ENCODE data around the gene CRYM. TPM values are rescaled to one million over a fixed set of nuclear protein-coding genes. Genes with fewer than 3 reads are reported as not detected.

Gene CRYM
- 1.4 TPM for polyA plus RNA-seq (2013, experiment 1 of 2)
- 1.6 TPM for polyA plus RNA-seq (2013, experiment 2 of 2)

DNA sequence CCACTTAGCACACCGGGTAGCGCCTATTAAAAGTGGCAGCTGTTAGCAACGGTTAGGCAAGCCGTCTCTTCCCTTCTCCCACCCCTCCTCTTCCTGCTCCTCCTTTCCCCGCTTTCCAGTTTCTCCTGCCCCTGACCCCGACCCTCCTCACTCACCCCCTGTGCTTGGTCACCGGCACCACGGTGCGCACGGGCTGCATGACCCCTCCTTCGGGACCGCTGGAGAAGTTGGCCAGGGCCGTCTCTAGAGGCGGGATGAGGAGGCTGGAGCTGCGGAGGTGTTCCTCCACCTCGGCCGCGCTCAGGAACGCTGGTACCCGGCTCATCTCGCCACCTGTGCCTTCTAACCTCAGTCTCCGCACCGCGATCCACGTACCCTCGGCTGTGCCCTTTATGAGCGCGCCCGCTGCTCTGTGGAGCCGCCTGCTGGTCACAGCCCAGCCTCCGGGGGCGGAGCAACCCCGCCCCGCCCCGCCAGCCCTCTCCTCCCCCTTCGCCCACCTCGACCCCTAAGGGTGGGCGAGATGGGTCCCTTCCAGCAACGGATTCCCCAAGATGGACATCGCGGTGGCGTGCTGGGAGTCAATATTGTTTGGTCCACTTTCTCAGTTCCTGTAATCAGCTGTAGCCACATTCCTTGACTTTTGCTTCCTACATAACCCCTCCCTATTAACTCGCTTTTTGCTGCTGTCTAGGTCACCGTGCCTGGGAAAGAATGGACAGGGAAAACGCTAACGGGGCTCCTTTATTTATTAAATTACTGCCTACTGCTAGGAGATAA, at the start of gene CRYM:
Gene CRYM (minus strand): TSS at position 364 of the 780 bp plus-strand sequence. CDS start 39 bp downstream, at position 325.
- Histone ChIP-seq H3K27me3 (ENCODE audit: control insufficient read depth in 3 of 3, insufficient read depth in 3 of 3, low read depth in 1 of 3, low read length in 3 of 3) (peaks cover 0 to 59% (median 16%) of the 10 kb centered on the region in 3 experiments), H3K14ac (ENCODE audit: low read length) (peak within 1 kb of the TSS; percentile 40), H3K79me1 (ENCODE audit: low read depth, low read length) (no peaks in the 10 kb centered on the region), H3K4ac (ENCODE audit: low read length) (no peak within 1 kb of the TSS), H2BK12ac (ENCODE audit: low read length) (peak within 1 kb of the TSS; percentile 77), H3K23ac (ENCODE audit: low read depth, low read length, poor library complexity) (no peak within 1 kb of the TSS), H3K9ac (ENCODE audit: low read depth, low read length, poor library complexity) (peak within 1 kb of the TSS; percentile 78), H2BK5ac (ENCODE audit: low read length) (no peak within 1 kb of the TSS), H3K18ac (ENCODE audit: low read length) (peak within 1 kb of the TSS; percentile 80), H2BK120ac (ENCODE audit: low read depth, low read length) (no peak within 1 kb of the TSS), H4K91ac (ENCODE audit: low read depth, low read length, poor library complexity) (peak within 1 kb of the TSS; percentile 5), H3K36me3 (replicated peaks in 1 of 2; ENCODE audit: control insufficient read depth in 2 of 2, insufficient read depth in 2 of 2, low read length in 2 of 2) (no peaks in the 10 kb centered on the region), H2BK15ac (ENCODE audit: low read length) (no peak within 1 kb of the TSS), H2AK5ac (ENCODE audit: low read depth, low read length) (peak within 1 kb of the TSS; percentile 30), H3K9me3 (replicated peaks in 1 of 2; ENCODE audit: control insufficient read depth in 2 of 2, insufficient read depth in 1 of 2, low read depth in 1 of 2, low read length in 2 of 2) (no peaks in the 10 kb centered on the region), H3K4me3 (ENCODE audit: low read length in 2 of 2) (peak within 1 kb of the TSS in 1 of 2 donors; percentile 80), H3K4me1 (ENCODE audit: control insufficient read depth in 2 of 2, insufficient read depth in 1 of 2, low read depth in 1 of 2, low read length in 2 of 2) (peaks cover 4% of the 10 kb centered on the region in 2 donors), H4K8ac (ENCODE audit: low read depth, low read length) (no peak within 1 kb of the TSS), H3K4me2 (ENCODE audit: insufficient read depth, low read length, poor library complexity, severe bottlenecking) (peak within 1 kb of the TSS; percentile 98), H2AFZ (ENCODE audit: low read length) (peak within 1 kb of the TSS; percentile 94), H3K27ac (replicated peaks; ENCODE audit: low read length) (no peak within 1 kb of the TSS)
- peak; percentile 67 for DNase-seq (ENCODE audit: low spot score)
- WGBS, 2 donors (ENCODE audit: extremely low coverage in 2 of 2, insufficient read length in 2 of 2, insufficient replicate concordance in 1 of 2), result no CpG with 5 or more reads among the region's 46 CpGs

GRCh38 chr16:21327046-21327445, 49.0 kb upstream of the CRYM start:
- no peak overlapping the region for H2BK5ac ChIP-seq (ENCODE audit: low read length)
- H2BK12ac ChIP-seq (ENCODE audit: low read length), result no peak overlapping the region
- no peak overlapping the region for H2AFZ ChIP-seq (ENCODE audit: low read length)
- H4K91ac ChIP-seq (ENCODE audit: low read depth, low read length, poor library complexity), result no peak overlapping the region
- no peaks in the 10 kb centered on the region for H3K36me3 ChIP-seq (replicated peaks in 1 of 2; ENCODE audit: control insufficient read depth in 2 of 2, insufficient read depth in 2 of 2, low read length in 2 of 2)
- no peaks in the 10 kb centered on the region for H3K4me1 ChIP-seq (ENCODE audit: control insufficient read depth in 2 of 2, insufficient read depth in 1 of 2, low read depth in 1 of 2, low read length in 2 of 2)
- H2BK15ac ChIP-seq (ENCODE audit: low read length), result no peak overlapping the region
- H2BK120ac ChIP-seq (ENCODE audit: low read depth, low read length), result no peak overlapping the region
- no peak overlapping the region for H3K14ac ChIP-seq (ENCODE audit: low read length)
- no peaks in the 10 kb centered on the region for H3K27me3 ChIP-seq (ENCODE audit: control insufficient read depth in 3 of 3, insufficient read depth in 3 of 3, low read depth in 1 of 3, low read length in 3 of 3)
- no peaks in the 10 kb centered on the region for H3K79me1 ChIP-seq (ENCODE audit: low read depth, low read length)
- DNase-seq (ENCODE audit: low spot score), result no peak
- no CpG with 5 or more reads among the region's 3 CpGs for WGBS, 2 donors (ENCODE audit: extremely low coverage in 2 of 2, insufficient read length in 2 of 2, insufficient replicate concordance in 1 of 2)
- H2AK5ac ChIP-seq (ENCODE audit: low read depth, low read length), result no peak overlapping the region
- H3K27ac ChIP-seq (replicated peaks; ENCODE audit: low read length), result no peak overlapping the region
- no peaks in the 10 kb centered on the region for H3K9me3 ChIP-seq (replicated peaks in 1 of 2; ENCODE audit: control insufficient read depth in 2 of 2, insufficient read depth in 1 of 2, low read depth in 1 of 2, low read length in 2 of 2)
- no peak overlapping the region for H3K4ac ChIP-seq (ENCODE audit: low read length)
- no peak overlapping the region for H3K18ac ChIP-seq (ENCODE audit: low read length)
- H4K8ac ChIP-seq (ENCODE audit: low read depth, low read length), result no peak overlapping the region
- no peak overlapping the region for H3K4me2 ChIP-seq (ENCODE audit: insufficient read depth, low read length, poor library complexity, severe bottlenecking)
- H3K9ac ChIP-seq (ENCODE audit: low read depth, low read length, poor library complexity), result no peak overlapping the region
- no peak overlapping the region for H3K4me3 ChIP-seq (ENCODE audit: low read length in 2 of 2)
- no peak overlapping the region for H3K23ac ChIP-seq (ENCODE audit: low read depth, low read length, poor library complexity)

DNA sequence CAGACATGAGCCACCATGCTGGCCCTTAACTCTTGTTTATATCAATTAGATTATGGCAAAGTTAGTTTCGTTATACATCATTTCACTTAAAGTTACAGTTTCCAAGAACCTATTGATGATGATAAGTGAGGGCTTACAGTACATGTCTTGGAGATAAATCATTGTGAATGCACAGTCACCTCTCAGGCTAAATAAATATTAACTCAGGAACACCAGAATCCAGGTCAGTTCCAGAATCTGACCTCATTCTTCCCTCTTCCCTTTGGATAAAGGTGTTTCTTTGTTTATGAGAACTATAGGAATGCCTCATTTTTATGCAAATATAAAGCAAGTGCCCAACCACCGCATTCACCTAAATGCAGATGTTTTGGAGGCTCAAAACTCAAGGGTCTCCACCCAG, 48.4 kb upstream of the CRYM start:
- Histone ChIP-seq H2BK15ac (ENCODE audit: low read length) (no peak overlapping the region), H3K27me3 (ENCODE audit: control insufficient read depth in 3 of 3, insufficient read depth in 3 of 3, low read depth in 1 of 3, low read length in 3 of 3) (no peaks in the 10 kb centered on the region), H3K4ac (ENCODE audit: low read length) (no peak overlapping the region), H3K9me3 (replicated peaks in 1 of 2; ENCODE audit: control insufficient read depth in 2 of 2, insufficient read depth in 1 of 2, low read depth in 1 of 2, low read length in 2 of 2) (no peaks in the 10 kb centered on the region), H2AFZ (ENCODE audit: low read length) (no peak overlapping the region), H3K9ac (ENCODE audit: low read depth, low read length, poor library complexity) (no peak overlapping the region), H4K91ac (ENCODE audit: low read depth, low read length, poor library complexity) (no peak overlapping the region), H3K27ac (replicated peaks; ENCODE audit: low read length) (no peak overlapping the region), H2BK12ac (ENCODE audit: low read length) (no peak overlapping the region), H4K8ac (ENCODE audit: low read depth, low read length) (no peak overlapping the region), H3K79me1 (ENCODE audit: low read depth, low read length) (no peaks in the 10 kb centered on the region), H3K23ac (ENCODE audit: low read depth, low read length, poor library complexity) (no peak overlapping the region), H3K36me3 (replicated peaks in 1 of 2; ENCODE audit: control insufficient read depth in 2 of 2, insufficient read depth in 2 of 2, low read length in 2 of 2) (no peaks in the 10 kb centered on the region), H3K4me3 (ENCODE audit: low read length in 2 of 2) (no peak overlapping the region), H3K4me2 (ENCODE audit: insufficient read depth, low read length, poor library complexity, severe bottlenecking) (no peak overlapping the region), H2AK5ac (ENCODE audit: low read depth, low read length) (no peak overlapping the region), H3K4me1 (ENCODE audit: control insufficient read depth in 2 of 2, insufficient read depth in 1 of 2, low read depth in 1 of 2, low read length in 2 of 2) (no peaks in the 10 kb centered on the region), H2BK5ac (ENCODE audit: low read length) (no peak overlapping the region), H3K14ac (ENCODE audit: low read length) (no peak overlapping the region), H2BK120ac (ENCODE audit: low read depth, low read length) (no peak overlapping the region), H3K18ac (ENCODE audit: low read length) (no peak overlapping the region)
- DNase-seq (ENCODE audit: low spot score), result no peak
- no CpG with 5 or more reads among the region's 2 CpGs for WGBS, 2 donors (ENCODE audit: extremely low coverage in 2 of 2, insufficient read length in 2 of 2, insufficient replicate concordance in 1 of 2)

GRCh38 chr16:21324267-21324666, 46.2 kb upstream of the CRYM start:
- Histone ChIP-seq H3K23ac (ENCODE audit: low read depth, low read length, poor library complexity) (no peak overlapping the region), H3K4me3 (ENCODE audit: low read length in 2 of 2) (no peak overlapping the region), H3K14ac (ENCODE audit: low read length) (no peak overlapping the region), H4K91ac (ENCODE audit: low read depth, low read length, poor library complexity) (no peak overlapping the region), H3K36me3 (replicated peaks in 1 of 2; ENCODE audit: control insufficient read depth in 2 of 2, insufficient read depth in 2 of 2, low read length in 2 of 2) (no peaks in the 10 kb centered on the region), H2BK15ac (ENCODE audit: low read length) (no peak overlapping the region), H3K9me3 (replicated peaks in 1 of 2; ENCODE audit: control insufficient read depth in 2 of 2, insufficient read depth in 1 of 2, low read depth in 1 of 2, low read length in 2 of 2) (no peaks in the 10 kb centered on the region), H3K4me1 (ENCODE audit: control insufficient read depth in 2 of 2, insufficient read depth in 1 of 2, low read depth in 1 of 2, low read length in 2 of 2) (no peaks in the 10 kb centered on the region), H3K9ac (ENCODE audit: low read depth, low read length, poor library complexity) (no peak overlapping the region), H3K4ac (ENCODE audit: low read length) (no peak overlapping the region), H2BK12ac (ENCODE audit: low read length) (no peak overlapping the region), H2BK120ac (ENCODE audit: low read depth, low read length) (no peak overlapping the region), H3K27me3 (ENCODE audit: control insufficient read depth in 3 of 3, insufficient read depth in 3 of 3, low read depth in 1 of 3, low read length in 3 of 3) (no peaks in the 10 kb centered on the region), H3K18ac (ENCODE audit: low read length) (no peak overlapping the region), H3K4me2 (ENCODE audit: insufficient read depth, low read length, poor library complexity, severe bottlenecking) (no peak overlapping the region), H2BK5ac (ENCODE audit: low read length) (no peak overlapping the region), H3K27ac (replicated peaks; ENCODE audit: low read length) (no peak overlapping the region), H3K79me1 (ENCODE audit: low read depth, low read length) (no peaks in the 10 kb centered on the region), H4K8ac (ENCODE audit: low read depth, low read length) (no peak overlapping the region), H2AFZ (ENCODE audit: low read length) (no peak overlapping the region), H2AK5ac (ENCODE audit: low read depth, low read length) (no peak overlapping the region)
- no CpG with 5 or more reads among the region's 4 CpGs for WGBS, 2 donors (ENCODE audit: extremely low coverage in 2 of 2, insufficient read length in 2 of 2, insufficient replicate concordance in 1 of 2)
- no peak for DNase-seq (ENCODE audit: low spot score)
